HG03039 (cell line): Measurements from ENCODE around the gene C1GALT1.
"Not testable (repeated sequence)": the region's sequence is repeated elsewhere in the genome, so short reads cannot be mapped to it uniquely, and the experiment has no call there.

Experiments used
- ATAC-seq: cut with Tn5 transposase; IDR thresholded peaks from one replicate; pipeline ENCODE4 v1.9.1; 2021; ENCODE audit warnings: mild to moderate bottlenecking, moderate library complexity; ENCODE audit not compliant: unreplicated experiment

C1GALT1 gene

GRCh38 chr7:7231865-7232264, 49.5 kb downstream of the C1GALT1 start:
- no peak for ATAC-seq

GRCh38 chr7:7235347-7235746, 53.0 kb downstream of the C1GALT1 start:
- no peak for ATAC-seq

- no peak for ATAC-seq
Observed at GRCh38 chr7:7236041-7236440, 53.7 kb downstream of the C1GALT1 start.

- ATAC-seq = no peak
Observed at GRCh38 chr7:7237201-7237977, 55.0 kb downstream of the C1GALT1 start.

- no peak for ATAC-seq
Observed at GRCh38 chr7:7237978-7238267, 55.6 kb downstream of the C1GALT1 start.

GRCh38 chr7:7239346-7239745, 57.0 kb downstream of the C1GALT1 start:
- ATAC-seq = no peak

- no peak for ATAC-seq
Observed at GRCh38 chr7:7242899-7243298, 60.6 kb downstream of the C1GALT1 start.

- not testable (repeated sequence) for ATAC-seq
Observed at GRCh38 chr7:7245233-7245632, 62.9 kb downstream of the C1GALT1 start.

GRCh38 chr7:7246223-7246622, 63.9 kb downstream of the C1GALT1 start:
- no peak for ATAC-seq

GRCh38 chr7:7247658-7248057, 65.3 kb downstream of the C1GALT1 start:
- ATAC-seq = no peak

- ATAC-seq = no peak
Observed at GRCh38 chr7:7249814-7250213, 67.5 kb downstream of the C1GALT1 start.

- ATAC-seq = peak; percentile 90
Observed at GRCh38 chr7:7251742-7252141, 69.4 kb downstream of the C1GALT1 start.

- no peak for ATAC-seq
Observed at GRCh38 chr7:7254319-7254718, 72.0 kb downstream of the C1GALT1 start.

- ATAC-seq = no peak
Observed at GRCh38 chr7:7254908-7255307, 72.6 kb downstream of the C1GALT1 start.

GRCh38 chr7:7256731-7257274, 74.5 kb downstream of the C1GALT1 start:
- no peak for ATAC-seq

GRCh38 chr7:7257899-7258692, 75.8 kb downstream of the C1GALT1 start:
- ATAC-seq = peak; percentile 91

- no peak for ATAC-seq
Observed at GRCh38 chr7:7261863-7262262, 79.5 kb downstream of the C1GALT1 start.

GRCh38 chr7:7263297-7264230, 81.2 kb downstream of the C1GALT1 start:
- no peak for ATAC-seq

GRCh38 chr7:7264306-7265040, 82.1 kb downstream of the C1GALT1 start:
- no peak for ATAC-seq
